ENCODE measurements around the gene NUDT6.

The NUDT6 gene

DNA sequence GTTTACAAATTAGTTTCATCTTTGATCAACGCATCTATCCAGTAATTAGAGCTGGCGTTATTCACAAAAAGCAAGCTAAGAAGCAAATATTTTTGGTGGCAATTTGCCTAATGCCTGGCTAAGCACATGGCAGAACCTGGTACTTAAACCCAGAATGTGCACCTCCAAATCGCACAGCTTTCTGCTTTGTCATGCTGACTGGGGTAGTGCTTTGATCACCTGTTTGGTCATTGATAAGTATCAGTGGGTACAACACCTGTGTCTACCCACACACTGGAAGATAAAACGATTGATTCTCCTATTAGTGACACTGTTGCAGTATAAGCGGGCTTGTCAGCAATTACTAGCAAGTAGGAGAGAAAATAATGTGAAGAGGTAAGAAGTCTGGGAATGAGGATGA, 1.9 kb downstream of the NUDT6 start:
- Histone ChIP-seq H3K36me3 (ENCODE audit: low read length) (no peaks in the 10 kb centered on the region), H3K9me3 (ENCODE audit: insufficient read depth, low read length) (no peaks in the 10 kb centered on the region), H4K20me1 (ENCODE audit: low read depth, low read length) (no peaks in the 10 kb centered on the region), H3K79me2 (ENCODE audit: insufficient read depth, low read length) (peaks cover 7% of the 10 kb centered on the region; the same call in 1 of the 2 replicates), H3F3A (ENCODE audit: insufficient read depth) (peaks cover 8% of the 10 kb centered on the region), H3K9ac (ENCODE audit: low read length) (no peak overlapping the region), H3K27ac (ENCODE audit: low read depth, low read length) (no peak overlapping the region), H3K4me3 (ENCODE audit: insufficient read depth, low read length, poor library complexity, severe bottlenecking) (no peak overlapping the region), H3K4me2 (ENCODE audit: low read depth, low read length, poor library complexity, severe bottlenecking) (no peak overlapping the region), H3K27me3 (ENCODE audit: low read length) (no peaks in the 10 kb centered on the region), H2AFZ (ENCODE audit: low read depth, low read length, severe bottlenecking) (no peak overlapping the region), H3K9me2 (replicated peaks; ENCODE audit: insufficient read depth, low read length) (no peaks in the 10 kb centered on the region)
- no peak for TF ChIP-seq CTCF (IDR thresholded peaks at IDR 0.05; ENCODE audit: insufficient read depth, low read length, poor library complexity, severe bottlenecking)
- no peak for TF ChIP-seq EZH2phosphoT487 (conservative IDR thresholded peaks at IDR 0.05; ENCODE audit: low read length)

DNA sequence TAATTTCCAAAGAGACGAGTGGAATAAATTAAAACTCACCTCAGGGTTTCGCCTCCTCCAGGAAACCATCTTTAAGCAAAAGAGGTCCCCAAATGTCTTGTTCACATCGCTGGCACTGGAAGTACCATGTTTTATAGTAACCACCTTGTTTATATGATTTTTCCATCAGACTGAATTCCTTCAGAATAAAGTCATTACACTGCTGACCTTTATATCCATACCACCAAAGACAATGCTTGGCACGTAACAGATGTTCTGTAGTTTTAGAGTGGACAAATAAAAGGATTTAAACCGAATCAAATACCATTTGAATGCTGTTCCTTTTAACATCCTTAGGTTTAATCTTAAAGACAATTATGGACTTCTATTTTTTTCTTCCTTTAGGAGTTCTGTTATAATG, 4.7 kb downstream of the NUDT6 start:
- Histone ChIP-seq H3K9me2 (replicated peaks; ENCODE audit: insufficient read depth, low read length) (no peaks in the 10 kb centered on the region), H3K4me2 (ENCODE audit: low read depth, low read length, poor library complexity, severe bottlenecking) (no peak overlapping the region), H3K27ac (ENCODE audit: low read depth, low read length) (no peak overlapping the region), H3K9ac (ENCODE audit: low read length) (no peak overlapping the region), H2AFZ (ENCODE audit: low read depth, low read length, severe bottlenecking) (no peak overlapping the region), H3K27me3 (ENCODE audit: low read length) (no peaks in the 10 kb centered on the region), H3K4me3 (ENCODE audit: insufficient read depth, low read length, poor library complexity, severe bottlenecking) (no peak overlapping the region), H3F3A (ENCODE audit: insufficient read depth) (no peaks in the 10 kb centered on the region), H4K20me1 (ENCODE audit: low read depth, low read length) (no peaks in the 10 kb centered on the region), H3K79me2 (ENCODE audit: insufficient read depth, low read length) (no peaks in the 10 kb centered on the region), H3K9me3 (ENCODE audit: insufficient read depth, low read length) (no peaks in the 10 kb centered on the region), H3K36me3 (ENCODE audit: low read length) (no peaks in the 10 kb centered on the region)
- TF ChIP-seq EZH2phosphoT487 (conservative IDR thresholded peaks at IDR 0.05; ENCODE audit: low read length) (no peak), CTCF (IDR thresholded peaks at IDR 0.05; ENCODE audit: insufficient read depth, low read length, poor library complexity, severe bottlenecking) (no peak)

- no peak for TF ChIP-seq EZH2phosphoT487 (conservative IDR thresholded peaks at IDR 0.05; ENCODE audit: low read length)
- no peak for TF ChIP-seq CTCF (IDR thresholded peaks at IDR 0.05; ENCODE audit: insufficient read depth, low read length, poor library complexity, severe bottlenecking)
- H3K9me2 ChIP-seq (replicated peaks; ENCODE audit: insufficient read depth, low read length): no peaks in the 10 kb centered on the region
- no peak overlapping the region for H3K4me2 ChIP-seq (ENCODE audit: low read depth, low read length, poor library complexity, severe bottlenecking)
- no peaks in the 10 kb centered on the region for H3K36me3 ChIP-seq (ENCODE audit: low read length)
- no peak overlapping the region for H3K27ac ChIP-seq (ENCODE audit: low read depth, low read length)
- no peak overlapping the region for H3K9ac ChIP-seq (ENCODE audit: low read length)
- H3K79me2 ChIP-seq (ENCODE audit: insufficient read depth, low read length): no peaks in the 10 kb centered on the region
- no peaks in the 10 kb centered on the region for H3F3A ChIP-seq (ENCODE audit: insufficient read depth)
- H2AFZ ChIP-seq (ENCODE audit: low read depth, low read length, severe bottlenecking): no peak overlapping the region
- H3K9me3 ChIP-seq (ENCODE audit: insufficient read depth, low read length): no peaks in the 10 kb centered on the region
- no peaks in the 10 kb centered on the region for H3K27me3 ChIP-seq (ENCODE audit: low read length)
- no peaks in the 10 kb centered on the region for H4K20me1 ChIP-seq (ENCODE audit: low read depth, low read length)
- no peak overlapping the region for H3K4me3 ChIP-seq (ENCODE audit: insufficient read depth, low read length, poor library complexity, severe bottlenecking)
Measured at GRCh38 chr4:122914938-122915337, 7.5 kb downstream of the NUDT6 start.
